Subcutaneous adipose tissue (tissue), 4 donors: Measurements from ENCODE around the gene LHFPL6. TPM values are rescaled to one million over a fixed set of nuclear protein-coding genes. Genes with fewer than 3 reads are reported as not detected.

Source experiments
- CTCF ChIP-seq: fragments of 450-650 bp; IDR thresholded peaks from one replicate; pipeline ENCODE4 v1.5.1; 2016; ENCODE audit warnings: low read depth, mild to moderate bottlenecking, control low read depth, antibody characterized with exemption, moderate library complexity
- total RNA-seq, 4 donors: library from RNA; depleted of rRNA; stranded (reverse); fragments of >200 nt; gene quantifications; one replicate each; pipeline ENCODE4 v1.1.0, GENCODE V29; 2016

Gene LHFPL6
- total RNA-seq, 4 donors from 2014 or later = 75.2 to 106 (median 90.4) TPM

GRCh38 chr13:39403106-39403505, 199.9 kb downstream of the LHFPL6 start:
- no peak for TF ChIP-seq CTCF

GRCh38 chr13:39402221-39402970, 200.6 kb downstream of the LHFPL6 start:
- TF ChIP-seq CTCF = no peak

- TF ChIP-seq CTCF = no peak
These were observed 201.2 kb downstream of the LHFPL6 start for GRCh38 chr13:39401756-39402155.

- no peak for TF ChIP-seq CTCF
These were observed 201.8 kb downstream of the LHFPL6 start for GRCh38 chr13:39401046-39401705.

- no peak for TF ChIP-seq CTCF
These were observed 203.9 kb downstream of the LHFPL6 start for GRCh38 chr13:39399102-39399501.

- no peak for TF ChIP-seq CTCF
These were observed 205.1 kb downstream of the LHFPL6 start for GRCh38 chr13:39397896-39398265.

- TF ChIP-seq CTCF = no peak
These were observed 205.6 kb downstream of the LHFPL6 start for GRCh38 chr13:39397226-39397895.
